Measurements from ENCODE around the gene UPF2.

GRCh38 chr10:12031404-12031803 lies 11.2 kb downstream of the UPF2 start:
- TF ChIP-seq CTCF (optimal IDR thresholded peaks at IDR 0.05 in 1 of 3, IDR thresholded peaks at IDR 0.05 in 1 of 3, conservative IDR thresholded peaks at IDR 0.05 in 1 of 3; ENCODE audit: extremely low read depth in 1 of 3, insufficient read depth in 2 of 3, low read length in 3 of 3) = no peak
- no peak for TF ChIP-seq EZH2 (IDR thresholded peaks at IDR 0.05; ENCODE audit: low read length)
